GM23338 (cell line): ENCODE data around the gene IL17REL. TPM values are rescaled to one million over a fixed set of nuclear protein-coding genes. Genes with fewer than 3 reads are reported as not detected.

Experiments
- ATAC-seq: fragments of 200-7000 bp; cut with Tn5 transposase; 3 replicates; pipeline ENCODE4 v1.9.1; 2020
- DNase-seq: peaks from one replicate; pipeline ENCODE4 v3.0.0-alpha.2; 2015; ENCODE audit warnings: low spot score
- H2AFZ ChIP-seq: fragments of 200-600 bp; sonication (generic); 2 replicates; pipeline ENCODE4 v1.8.0; 2016; ENCODE audit warnings: antibody characterized with exemption, mild to moderate bottlenecking, moderate library complexity
- H3F3A ChIP-seq: fragments of 200-600 bp; sonication (generic); replicated peaks from 2 replicates; pipeline ENCODE4 v1.8.0; 2017; ENCODE audit warnings: antibody characterized with exemption, mixed run types, low read depth
- H3K27ac ChIP-seq: fragments of 200-600 bp; sonication (generic); 2 replicates; pipeline ENCODE4 v1.6.1; 2016; ENCODE audit warnings: low read depth
- H3K27me3 ChIP-seq: fragments of 200-600 bp; sonication (generic); 2 replicates; pipeline ENCODE4 v1.8.0; 2016; ENCODE audit warnings: mild to moderate bottlenecking, mixed run types, moderate library complexity; ENCODE audit not compliant: insufficient read depth
- H3K36me3 ChIP-seq: fragments of 200-600 bp; sonication (generic); 2 replicates; pipeline ENCODE4 v1.8.0; 2016; ENCODE audit warnings: mild to moderate bottlenecking; ENCODE audit not compliant: insufficient read depth
- H3K4me1 ChIP-seq: fragments of 200-600 bp; sonication (generic); 2 replicates; pipeline ENCODE4 v1.8.0; 2016; ENCODE audit warnings: mild to moderate bottlenecking, moderate library complexity; ENCODE audit not compliant: insufficient read depth
- H3K4me2 ChIP-seq: fragments of 200-600 bp; sonication (generic); 2 replicates; pipeline ENCODE4 v1.7.1; 2017; ENCODE audit warnings: mixed run types
- H3K4me3 ChIP-seq: fragments of 200-600 bp; sonication (generic); 2 replicates; pipeline ENCODE4 v1.6.1; 2016; ENCODE audit warnings: mixed run types
- H3K79me2 ChIP-seq: fragments of 200-600 bp; sonication (generic); replicated peaks from 2 replicates; pipeline ENCODE4 v1.8.0; 2017; ENCODE audit warnings: mild to moderate bottlenecking; ENCODE audit not compliant: insufficient read depth
- H3K9me2 ChIP-seq: fragments of 200-600 bp; sonication (generic); 2 replicates; pipeline ENCODE4 v1.8.0; 2017; ENCODE audit not compliant: insufficient read depth
- H4K20me1 ChIP-seq: fragments of 200-600 bp; sonication (generic); replicated peaks from 2 replicates; pipeline ENCODE4 v1.8.0; 2017; ENCODE audit warnings: mild to moderate bottlenecking; ENCODE audit not compliant: insufficient read depth
- H3K27ac Mint-ChIP-seq: 2 replicates; pipeline ENCODE4 v1.8.0; 2020; ENCODE audit warnings: inconsistent platforms, mild to moderate bottlenecking, moderate library complexity, mixed read lengths
- H3K27me3 Mint-ChIP-seq: 3 replicates; pipeline ENCODE4 v1.8.0; 2022; ENCODE audit warnings: low read depth, mild to moderate bottlenecking, moderate library complexity, mixed read lengths, inconsistent platforms; ENCODE audit not compliant: insufficient read depth, poor library complexity
- H3K36me3 Mint-ChIP-seq: 3 replicates; pipeline ENCODE4 v1.8.0; 2021; ENCODE audit warnings: low read depth, mild to moderate bottlenecking, inconsistent platforms, moderate library complexity, mixed read lengths
- H3K4me1 Mint-ChIP-seq: 3 replicates; pipeline ENCODE4 v1.8.0; 2020; ENCODE audit warnings: mild to moderate bottlenecking, inconsistent platforms, mixed read lengths
- H3K4me3 Mint-ChIP-seq: 3 replicates; pipeline ENCODE4 v1.8.0; 2021; ENCODE audit warnings: moderate library complexity, mild to moderate bottlenecking, inconsistent platforms, mixed read lengths
- H3K9me3 Mint-ChIP-seq: 3 replicates; pipeline ENCODE4 v1.8.0; 2020; ENCODE audit warnings: moderate library complexity, mild to moderate bottlenecking, inconsistent platforms, mixed read lengths
- CREB1 ChIP-seq: fragments of 250-450 bp; sonication (Bioruptor Pico); IDR thresholded peaks from 2 replicates; pipeline ENCODE4 v1.5.0; 2020; ENCODE audit warnings: low read depth, mild to moderate bottlenecking, moderate library complexity
- CTCF ChIP-seq, 2 experiments: fragments of 200-600 bp in 1 of 2; sonication (generic) in 1 of 2; conservative IDR thresholded peaks; 2 replicates each; pipeline versions ENCODE4 v1.5.1 to v1.6.1; 2016 to 2017; ENCODE audit warnings: antibody characterized with exemption in 2 of 2, low read depth in 2 of 2, mild to moderate bottlenecking in 2 of 2, moderate library complexity in 1 of 2
- EZH2 ChIP-seq: fragments of 200-600 bp; sonication (generic); IDR thresholded peaks from one replicate; pipeline ENCODE4 v1.8.0; 2017; ENCODE audit warnings: antibody characterized with exemption, mild to moderate bottlenecking, low read depth; ENCODE audit not compliant: unreplicated experiment
- EZH2phosphoT487 ChIP-seq: fragments of 200-600 bp; sonication (generic); IDR thresholded peaks from one replicate; pipeline ENCODE4 v1.8.1; 2018; ENCODE audit warnings: antibody characterized with exemption; ENCODE audit not compliant: unreplicated experiment
- JUNB ChIP-seq: IDR thresholded peaks from one replicate; pipeline ENCODE4 v1.6.1; 2016; ENCODE audit warnings: antibody characterized with exemption; ENCODE audit not compliant: unreplicated experiment
- NANOG ChIP-seq: IDR thresholded peaks from 2 replicates; pipeline ENCODE4 v1.6.1; 2016; ENCODE audit warnings: antibody characterized with exemption, borderline replicate concordance
- POLR2AphosphoS5 ChIP-seq: IDR thresholded peaks from 2 replicates; pipeline ENCODE4 v1.6.1; 2016; ENCODE audit warnings: antibody characterized with exemption, low read depth
- REST ChIP-seq: IDR thresholded peaks from one replicate; pipeline ENCODE4 v1.6.1; 2018; ENCODE audit warnings: antibody characterized with exemption; ENCODE audit not compliant: unreplicated experiment
- STAT1 ChIP-seq: IDR thresholded peaks from one replicate; pipeline ENCODE4 v1.6.1; 2016; ENCODE audit warnings: antibody characterized with exemption; ENCODE audit not compliant: unreplicated experiment
- ZNF114 ChIP-seq: fragments of 250-450 bp; sonication (Bioruptor Pico); IDR thresholded peaks from 2 replicates; pipeline ENCODE4 v1.5.0; 2020; ENCODE audit warnings: mild to moderate bottlenecking, moderate library complexity
- ZNF331 ChIP-seq: fragments of 250-450 bp; sonication (Bioruptor Pico); IDR thresholded peaks from 2 replicates; pipeline ENCODE4 v1.5.0; 2020; ENCODE audit warnings: low read depth, mild to moderate bottlenecking, moderate library complexity
- ZNF462 ChIP-seq: fragments of 250-450 bp; sonication (Bioruptor Pico); IDR thresholded peaks from 2 replicates; pipeline ENCODE4 v1.5.0; 2020; ENCODE audit warnings: mild to moderate bottlenecking, moderate library complexity
- polyA plus RNA-seq: library from polyadenylated mRNA; unstranded; fragments of >200 nt; fragmentation: Nextera tagmentation; extraction: Ambion mirVana; gene quantifications from 2 replicates; pipeline ENCODE4 v1.2.1, GENCODE V29; 2016
- total RNA-seq: library from RNA; depleted of rRNA; stranded (reverse); fragments of >200 nt; shearing (Covaris generic); gene quantifications from 2 replicates; pipeline ENCODE4 v1.2.3, GENCODE V29; 2014
- TF ChIP-seq, protein P1 (sequence below): IDR thresholded peaks from 2 replicates; pipeline ENCODE4 v1.6.1; 2016; ENCODE audit warnings: antibody characterized with exemption

The IL17REL gene
- total and polyA plus RNA-seq, 2 experiments from 2014 or later, result 0.31 TPM; not detected in 1

DNA sequence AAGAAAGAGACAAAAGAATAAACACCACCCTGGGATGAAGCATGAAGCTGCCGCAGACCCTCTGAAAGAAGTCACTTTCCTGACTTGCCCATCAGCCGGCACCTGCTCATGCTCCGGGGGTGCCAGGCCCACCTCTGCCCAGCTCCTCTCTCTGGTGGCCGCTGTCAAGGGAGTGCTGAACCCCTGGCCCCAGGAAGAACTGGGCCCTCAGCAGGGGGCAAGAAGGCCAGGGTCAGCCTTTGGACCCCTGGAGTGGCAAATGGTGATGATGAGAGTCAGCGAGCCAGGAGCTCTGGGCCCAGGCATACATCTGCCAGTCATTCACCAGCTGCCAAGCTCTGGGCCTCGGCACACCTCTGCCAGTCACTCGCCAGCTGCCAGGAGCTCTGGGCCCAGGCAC lies 28.2 kb upstream of the IL17REL start:
- no peaks in the 10 kb centered on the region for H3K4me1 ChIP-seq
- TF ChIP-seq STAT1, result no peak
- no peak for TF ChIP-seq CTCF (conservative IDR thresholded peaks at IDR 0.05; ENCODE audit: low read depth in 2 of 2)
- TF ChIP-seq POLR2AphosphoS5, result no peak
- no peak for TF ChIP-seq ZNF331 (CRISPR knock-in tag)
- TF ChIP-seq CREB1 (CRISPR knock-in tag), result no peak
- no peak for TF ChIP-seq ZNF114 (CRISPR knock-in tag)
- TF ChIP-seq, protein P1, sequence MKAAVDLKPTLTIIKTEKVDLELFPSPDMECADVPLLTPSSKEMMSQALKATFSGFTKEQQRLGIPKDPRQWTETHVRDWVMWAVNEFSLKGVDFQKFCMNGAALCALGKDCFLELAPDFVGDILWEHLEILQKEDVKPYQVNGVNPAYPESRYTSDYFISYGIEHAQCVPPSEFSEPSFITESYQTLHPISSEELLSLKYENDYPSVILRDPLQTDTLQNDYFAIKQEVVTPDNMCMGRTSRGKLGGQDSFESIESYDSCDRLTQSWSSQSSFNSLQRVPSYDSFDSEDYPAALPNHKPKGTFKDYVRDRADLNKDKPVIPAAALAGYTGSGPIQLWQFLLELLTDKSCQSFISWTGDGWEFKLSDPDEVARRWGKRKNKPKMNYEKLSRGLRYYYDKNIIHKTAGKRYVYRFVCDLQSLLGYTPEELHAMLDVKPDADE, result no peak
- TF ChIP-seq NANOG, result no peak
- no peak for TF ChIP-seq REST
- TF ChIP-seq EZH2phosphoT487, result no peak
- TF ChIP-seq ZNF462, result no peak
- TF ChIP-seq EZH2, result no peak
- TF ChIP-seq JUNB, result no peak
- no peaks in the 10 kb centered on the region for H3K36me3 ChIP-seq
- H4K20me1 ChIP-seq, result no peaks in the 10 kb centered on the region
- no peaks in the 10 kb centered on the region for H3K4me1 Mint-ChIP-seq
- no peak overlapping the region for H3K27ac ChIP-seq
- ATAC-seq (no peak), DNase-seq (no peak)
- no peaks in the 10 kb centered on the region for H3K79me2 ChIP-seq
- H3K4me3 Mint-ChIP-seq, result no peak overlapping the region
- no peaks in the 10 kb centered on the region for H3K27me3 ChIP-seq
- H2AFZ ChIP-seq, result no peak overlapping the region
- H3F3A ChIP-seq, result no peaks in the 10 kb centered on the region
- H3K4me2 ChIP-seq, result no peak overlapping the region
- H3K27me3 Mint-ChIP-seq, result peaks cover 5% of the 10 kb centered on the region
- H3K9me2 ChIP-seq, result no peaks in the 10 kb centered on the region
- H3K4me3 ChIP-seq, result no peak overlapping the region
- H3K9me3 Mint-ChIP-seq, result no peaks in the 10 kb centered on the region
- no peak overlapping the region for H3K27ac Mint-ChIP-seq
- no peaks in the 10 kb centered on the region for H3K36me3 Mint-ChIP-seq
